H1 (cell line): ENCODE results near the gene SHROOM3. TPM values are rescaled to one million over a fixed set of nuclear protein-coding genes. Genes with fewer than 3 reads are reported as not detected.

Experiments used
- CTCF ChIA-PET: fragments of 300-600 bp; sonication (Branson Sonifier 250); formaldehyde crosslinking; loops from one replicate; lab custom pipeline; 2021; ENCODE audit not compliant: partially characterized antibody; lab: Charles Lee
- POLR2A ChIA-PET: fragments of 300-600 bp; sonication (Branson Sonifier 250); formaldehyde crosslinking; loops from one replicate; lab custom pipeline; 2021; ENCODE audit warnings: inconsistent platforms; ENCODE audit not compliant: partially characterized antibody; lab: Charles Lee
- DNase-seq, 2 experiments: peaks; one replicate each; pipeline versions ENCODE4 v3.0.0 to v3.0.0-alpha.2; 2010 to 2022; ENCODE audit warnings: low spot score in 2 of 2, low read depth in 1 of 2, mixed read lengths in 1 of 2
- FAIRE-seq: peaks from 2 replicates; lab custom pipeline; 2011; peaks lifted over from hg19 to GRCh38; lab: Jason Lieb, UNC
- H2AFZ ChIP-seq: 2 replicates; pipeline ENCODE4 v1.8.1; 2012; ENCODE audit warnings: low read length, inconsistent platforms
- H2AK5ac ChIP-seq: 2 replicates; pipeline ENCODE4 v1.6.1; 2013; ENCODE audit warnings: low read depth, low read length
- H2BK120ac ChIP-seq: replicated peaks from 2 replicates; pipeline ENCODE3; 2013; ENCODE audit warnings: low read depth, low read length, inconsistent platforms
- H2BK12ac ChIP-seq: 2 replicates; pipeline ENCODE4 v1.6.1; 2013; ENCODE audit warnings: low read depth, low read length
- H2BK15ac ChIP-seq: 2 replicates; pipeline ENCODE4 v1.6.1; 2013; ENCODE audit warnings: low read length
- H2BK20ac ChIP-seq: 2 replicates; pipeline ENCODE4 v1.6.1; 2013; ENCODE audit warnings: low read length
- H2BK5ac ChIP-seq: 2 replicates; pipeline ENCODE4 v1.6.1; 2013; ENCODE audit warnings: low read depth, low read length
- H3K14ac ChIP-seq: 2 replicates; pipeline ENCODE4 v1.6.1; 2013; ENCODE audit warnings: inconsistent platforms; ENCODE audit not compliant: insufficient read length
- H3K18ac ChIP-seq: 2 replicates; pipeline ENCODE4 v1.6.1; 2013; ENCODE audit warnings: low read length; ENCODE audit errors: extremely low read depth
- H3K23ac ChIP-seq: 2 replicates; pipeline ENCODE4 v1.6.1; 2013; ENCODE audit warnings: inconsistent platforms; ENCODE audit not compliant: insufficient read length
- H3K23me2 ChIP-seq: 2 replicates; pipeline ENCODE4 v1.6.1; 2013; ENCODE audit warnings: low read depth, low read length
- H3K27ac ChIP-seq: 2 replicates; pipeline ENCODE4 v1.6.1; 2011; ENCODE audit warnings: low read depth, low read length, inconsistent platforms
- H3K27me3 ChIP-seq, 4 experiments: replicated peaks in 1 of 4; 1 replicate in 1 of 4; 2 replicates in 3 of 4; pipeline versions ENCODE4 v1.6.1 to v1.8.1; 2011 to 2013; ENCODE audit warnings: low read length in 3 of 4, mild to moderate bottlenecking in 3 of 4, inconsistent platforms in 2 of 4, mixed read lengths in 2 of 4, moderate library complexity in 1 of 4; ENCODE audit not compliant: control insufficient read depth in 3 of 4, insufficient read depth in 3 of 4; ENCODE audit errors: extremely low read depth in 1 of 4
- H3K36me3 ChIP-seq, 4 experiments: 2 replicates each; pipeline versions ENCODE4 v1.6.1 to v1.8.1; 2011 to 2013; ENCODE audit warnings: mild to moderate bottlenecking in 4 of 4, low read length in 3 of 4, moderate library complexity in 2 of 4, control low read depth in 1 of 4, inconsistent platforms in 1 of 4; ENCODE audit not compliant: insufficient read depth in 4 of 4, control insufficient read depth in 2 of 4
- H3K4ac ChIP-seq: replicated peaks from 2 replicates; pipeline ENCODE3; 2013; ENCODE audit warnings: low read length, low read depth, mixed read lengths, inconsistent platforms; ENCODE audit not compliant: insufficient read length
- H3K4me1 ChIP-seq, 4 experiments: replicated peaks in 1 of 4; 1 replicate in 1 of 4; 2 replicates in 3 of 4; pipeline versions ENCODE4 v1.6.1 to v1.8.1; 2011 to 2013; ENCODE audit warnings: low read length in 3 of 4, inconsistent platforms in 2 of 4, mixed read lengths in 1 of 4; ENCODE audit not compliant: insufficient read depth in 4 of 4, control insufficient read depth in 3 of 4
- H3K4me2 ChIP-seq, 2 experiments: 2 replicates each; pipeline versions ENCODE4 v1.6.1 to v1.8.1; 2011 to 2013; ENCODE audit warnings: low read depth in 2 of 2, low read length in 2 of 2, control low read depth in 1 of 2, inconsistent platforms in 1 of 2, mild to moderate bottlenecking in 1 of 2; ENCODE audit not compliant: insufficient read depth in 1 of 2
- H3K4me3 ChIP-seq, 4 experiments: fragments of 200-600, 300-600 bp in 1 of 4; sonication (generic), shearing (Covaris generic), sonication (Bioruptor Twin) in 1 of 4; 2 replicates each; pipeline versions ENCODE4 v1.5.1 to v1.8.1; 2011 to 2016; ENCODE audit warnings: low read length in 4 of 4, low read depth in 3 of 4, control low read depth in 2 of 4, inconsistent platforms in 2 of 4, mild to moderate bottlenecking in 2 of 4, mixed read lengths in 1 of 4, moderate library complexity in 1 of 4; ENCODE audit not compliant: insufficient read depth in 2 of 4; ENCODE audit errors: extremely low read depth in 1 of 4
- H3K56ac ChIP-seq: replicated peaks from 2 replicates; pipeline ENCODE3; 2013; ENCODE audit warnings: low read depth, mild to moderate bottlenecking, mixed read lengths, low read length, inconsistent platforms; ENCODE audit not compliant: insufficient read length
- H3K79me1 ChIP-seq: 2 replicates; pipeline ENCODE4 v1.6.1; 2013; ENCODE audit warnings: low read depth, low read length, control low read depth
- H3K79me2 ChIP-seq, 2 experiments: 2 replicates each; pipeline versions ENCODE4 v1.6.1 to v1.8.1; 2012 to 2013; ENCODE audit warnings: low read length in 2 of 2, mild to moderate bottlenecking in 2 of 2, inconsistent platforms in 1 of 2; ENCODE audit not compliant: insufficient read depth in 2 of 2, control insufficient read depth in 1 of 2
- H3K9ac ChIP-seq, 4 experiments: replicated peaks in 1 of 4; 1 replicate in 1 of 4; 2 replicates in 3 of 4; pipeline versions ENCODE4 v1.6.1 to v1.8.1; 2011 to 2013; ENCODE audit warnings: low read depth in 3 of 4, low read length in 3 of 4, control low read depth in 2 of 4, mild to moderate bottlenecking in 2 of 4, moderate library complexity in 2 of 4, inconsistent platforms in 1 of 4; ENCODE audit errors: extremely low read depth in 1 of 4
- H3K9me3 ChIP-seq, 2 experiments: 2 replicates each; pipeline versions ENCODE4 v1.6.1 to v1.8.1; 2012 to 2013; ENCODE audit warnings: mild to moderate bottlenecking in 2 of 2, moderate library complexity in 2 of 2, control low read depth in 1 of 2, inconsistent platforms in 1 of 2, low read depth in 1 of 2, low read length in 1 of 2, mixed read lengths in 1 of 2; ENCODE audit not compliant: insufficient read depth in 2 of 2
- H4K20me1 ChIP-seq, 2 experiments: replicated peaks in 1 of 2; 2 replicates each; pipeline versions ENCODE3 to v1.8.1; 2011 to 2013; ENCODE audit warnings: inconsistent platforms in 2 of 2, low read length in 2 of 2, mild to moderate bottlenecking in 1 of 2; ENCODE audit not compliant: insufficient read depth in 2 of 2, control insufficient read depth in 1 of 2
- H4K5ac ChIP-seq: 2 replicates; pipeline ENCODE4 v1.6.1; 2013; ENCODE audit warnings: low read length, low read depth, mixed read lengths, inconsistent platforms; ENCODE audit not compliant: insufficient read length
- H4K8ac ChIP-seq: 2 replicates; pipeline ENCODE4 v1.8.0; 2013; ENCODE audit warnings: mild to moderate bottlenecking, moderate library complexity, low read length, inconsistent platforms; ENCODE audit not compliant: insufficient read depth; ENCODE audit errors: extremely low read depth
- H4K91ac ChIP-seq: replicated peaks from 2 replicates; pipeline ENCODE3; 2013; ENCODE audit warnings: low read length, mixed read lengths, inconsistent platforms; ENCODE audit not compliant: insufficient read length
- BCL11A ChIP-seq, 2 experiments: IDR thresholded peaks; one replicate each; pipeline ENCODE4 v1.6.1; 2011; ENCODE audit warnings: low read depth in 2 of 2, low read length in 2 of 2, mild to moderate bottlenecking in 2 of 2
- CTCF ChIP-seq, 3 experiments: IDR thresholded peaks; 1 replicate in 2 of 3; 2 replicates in 1 of 3; pipeline versions ENCODE4 v1.5.1 to v1.6.1; 2011; ENCODE audit warnings: low read length in 3 of 3, mild to moderate bottlenecking in 3 of 3, inconsistent platforms in 2 of 3, low read depth in 1 of 3, moderate library complexity in 1 of 3; ENCODE audit not compliant: insufficient read depth in 1 of 3; ENCODE audit errors: control extremely low read depth in 1 of 3
- EP300 ChIP-seq, 2 experiments: IDR thresholded peaks; 1 replicate in 1 of 2; 2 replicates in 1 of 2; pipeline ENCODE4 v1.6.1; 2011 to 2012; ENCODE audit warnings: low read depth in 2 of 2, low read length in 2 of 2, mild to moderate bottlenecking in 2 of 2, borderline replicate concordance in 1 of 2, inconsistent platforms in 1 of 2, moderate library complexity in 1 of 2
- EZH2 ChIP-seq: fragments of 200-600 bp; sonication (generic); IDR thresholded peaks from 2 replicates; pipeline ENCODE4 v1.7.1; 2012; ENCODE audit warnings: low read depth, mild to moderate bottlenecking, moderate library complexity, low read length, inconsistent platforms; ENCODE audit not compliant: severe bottlenecking
- KDM1A ChIP-seq: fragments of 200-600, 300-600 bp; sonication (generic); IDR thresholded peaks from 2 replicates; pipeline ENCODE4 v1.7.1; 2016; ENCODE audit warnings: mild to moderate bottlenecking, low read length, borderline replicate concordance
- PHF8 ChIP-seq: fragments of 200-600 bp; sonication (generic); conservative IDR thresholded peaks from 2 replicates; pipeline ENCODE4 v1.7.1; 2012; ENCODE audit warnings: low read depth, mild to moderate bottlenecking, inconsistent platforms, low read length, moderate library complexity
- POLR2AphosphoS5 ChIP-seq: IDR thresholded peaks from 2 replicates; pipeline ENCODE4 v1.6.1; 2011; ENCODE audit warnings: low read depth, low read length
- SAP30 ChIP-seq: fragments of 300-600 bp; sonication (generic); IDR thresholded peaks from 2 replicates; pipeline ENCODE4 v1.7.1; 2012; ENCODE audit warnings: low read length, moderate library complexity, mild to moderate bottlenecking, inconsistent platforms; ENCODE audit not compliant: insufficient read depth, insufficient replicate concordance
- SP1 ChIP-seq: IDR thresholded peaks from 2 replicates; pipeline ENCODE4 v1.6.1; 2011; ENCODE audit warnings: low read depth, low read length
- WGBS, 2 experiments: shearing (Covaris generic) in 1 of 2; methylation state at CpG; one replicate each; pipeline versions ENCODE4 v1.1.6 to v1.1.7; 2013 to 2015; ENCODE audit warnings: low lambda C conversion rate in 2 of 2, mixed read lengths in 2 of 2, inconsistent platforms in 1 of 2, low coverage in 1 of 2, missing lambda C conversion rate in 1 of 2; ENCODE audit not compliant: insufficient replicate concordance in 2 of 2, insufficient coverage in 1 of 2, insufficient read length in 1 of 2; ENCODE audit errors: extremely low coverage in 1 of 2, missing lambda C conversion rate in 1 of 2; 5-methylcytosine and 5-hydroxymethylcytosine counted together
- polyA plus RNA-seq, 7 experiments: library from polyadenylated mRNA; depleted of rRNA in 3 of 7; stranded (reverse) in 5 of 7; unstranded in 2 of 7; fragments of >200 nt in 5 of 7; fragments of 200-250 nt in 2 of 7; gene quantifications; 1 replicate in 5 of 7; 2 replicates in 1 of 7; 4 replicates in 1 of 7; pipeline versions ENCODE4 v1.2.1 to v1.2.3, GENCODE V29; 2011 to 2013; ENCODE audit warnings: missing spikeins in 2 of 7, mixed read lengths in 2 of 7
- total RNA-seq: library from RNA; stranded (reverse); fragmentation: NEBNext Ultra II Directional; extraction: Animal tissue kit (Norgen Biotek cat#: 25700); gene quantifications from 2 replicates; pipeline ENCODE4 v1.2.1, GENCODE V29; 2021
- TF ChIP-seq, protein P1 (sequence below): IDR thresholded peaks from 2 replicates; pipeline ENCODE4 v1.6.1; 2011; ENCODE audit warnings: low read length, improper control_type of control experiment

The SHROOM3 gene
- total and polyA plus RNA-seq, 2 of the 8 experiments (the other 6 are each of a cell fraction or from before 2014, with no cell fraction given): 15.8 to 34.0 TPM

DNA sequence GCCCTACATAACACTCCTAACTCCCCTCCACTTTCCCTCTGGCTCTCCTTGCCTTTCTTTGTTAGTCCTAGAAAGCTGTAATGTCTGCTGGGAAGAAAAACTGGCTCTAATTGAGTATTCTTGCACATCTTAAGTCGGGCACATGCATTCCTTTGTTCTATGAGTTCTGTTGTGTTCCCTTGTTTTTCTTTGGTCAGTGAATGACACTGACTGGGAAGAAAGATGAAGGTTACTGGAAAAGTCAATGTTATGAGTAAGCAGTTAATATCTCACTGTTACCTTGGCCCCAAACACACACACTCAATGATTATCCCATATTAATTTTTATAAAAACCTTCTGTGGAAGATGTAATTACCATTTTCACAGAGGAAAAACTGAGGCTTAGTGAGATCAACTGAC, 247.0 kb downstream of the SHROOM3 start:
- no peaks in the 10 kb centered on the region for H3K23me2 ChIP-seq
- no peak overlapping the region for H3K18ac ChIP-seq
- H3K4me2 ChIP-seq: no peak overlapping the region
- H3K23ac ChIP-seq: no peak overlapping the region
- H3K27me3 ChIP-seq: no peaks in the 10 kb centered on the region
- H3K4me3 ChIP-seq: no peak overlapping the region
- no peak overlapping the region for H3K9ac ChIP-seq
- H3K79me1 ChIP-seq: no peaks in the 10 kb centered on the region
- H2BK20ac ChIP-seq: no peak overlapping the region
- H2BK5ac ChIP-seq: no peak overlapping the region
- no peaks in the 10 kb centered on the region for H3K36me3 ChIP-seq
- no peak overlapping the region for H4K91ac ChIP-seq
- H3K14ac ChIP-seq: no peak overlapping the region
- DNase-seq: no peak
- H2AK5ac ChIP-seq: no peak overlapping the region
- no peak overlapping the region for H2BK120ac ChIP-seq
- POLR2A ChIA-PET: no interaction called here
- FAIRE-seq: no peak
- no peak overlapping the region for H3K4ac ChIP-seq
- H3K79me2 ChIP-seq: no peaks in the 10 kb centered on the region
- H2BK15ac ChIP-seq: no peak overlapping the region
- H4K20me1 ChIP-seq: peaks cover 0 to 1% of the 10 kb centered on the region in 2 experiments
- no peak overlapping the region for H2BK12ac ChIP-seq
- CTCF ChIA-PET: interaction anchor here (0.6 to 1.2 kb wide), 5 partner anchors 9 to 551 kb away, joined by 3 to 4 read pairs (median 3); no protein-coding TSS in a partner anchor
- H3K4me1 ChIP-seq: no peaks in the 10 kb centered on the region
- no peak overlapping the region for H3K27ac ChIP-seq
- no peak overlapping the region for H3K56ac ChIP-seq
- WGBS, 2 experiments: 88% methylated on average over 1 of the region's 1 CpG; no CpG with 5 or more reads in 1 of the 2 experiments
- H3K9me3 ChIP-seq: no peaks in the 10 kb centered on the region
- no peak overlapping the region for H2AFZ ChIP-seq
- no peak overlapping the region for H4K5ac ChIP-seq
- no peak overlapping the region for H4K8ac ChIP-seq
- TF ChIP-seq SP1: no peak
- no peak for TF ChIP-seq EZH2
- no peak for TF ChIP-seq CTCF (IDR thresholded peaks at IDR 0.05; ENCODE audit: control extremely low read depth in 1 of 3, insufficient read depth in 1 of 3, low read depth in 1 of 3, low read length in 3 of 3)
- no peak for TF ChIP-seq POLR2AphosphoS5
- no peak for TF ChIP-seq PHF8
- no peak for TF ChIP-seq EP300 (IDR thresholded peaks at IDR 0.05; ENCODE audit: borderline replicate concordance in 1 of 2, low read depth in 2 of 2, low read length in 2 of 2)
- TF ChIP-seq SAP30: no peak
- TF ChIP-seq BCL11A (IDR thresholded peaks at IDR 0.05; ENCODE audit: low read depth in 2 of 2, low read length in 2 of 2): no peak
- no peak for TF ChIP-seq KDM1A
- TF ChIP-seq, protein P1, sequence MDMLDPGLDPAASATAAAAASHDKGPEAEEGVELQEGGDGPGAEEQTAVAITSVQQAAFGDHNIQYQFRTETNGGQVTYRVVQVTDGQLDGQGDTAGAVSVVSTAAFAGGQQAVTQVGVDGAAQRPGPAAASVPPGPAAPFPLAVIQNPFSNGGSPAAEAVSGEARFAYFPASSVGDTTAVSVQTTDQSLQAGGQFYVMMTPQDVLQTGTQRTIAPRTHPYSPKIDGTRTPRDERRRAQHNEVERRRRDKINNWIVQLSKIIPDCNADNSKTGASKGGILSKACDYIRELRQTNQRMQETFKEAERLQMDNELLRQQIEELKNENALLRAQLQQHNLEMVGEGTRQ: no peak
